HepG2 (cell line): ENCODE measurements around the gene HYCC2. TPM values are rescaled to one million over a fixed set of nuclear protein-coding genes. Genes with fewer than 3 reads are reported as not detected.

ENCODE experiments used
- DMAP1 ChIP-seq: IDR thresholded peaks from 2 replicates; pipeline ENCODE4 v1.6.1; 2016
- FOXC1 ChIP-seq: sonication (generic); formaldehyde crosslinking; IDR thresholded peaks from 2 replicates; pipeline ENCODE4 v1.8.0; 2022; ENCODE audit warnings: mild to moderate bottlenecking, missing genetic modification reagents, borderline replicate concordance
- GPN1 ChIP-seq: sonication (generic); formaldehyde crosslinking; IDR thresholded peaks from 2 replicates; pipeline ENCODE4 v1.5.1; 2020; ENCODE audit warnings: missing genetic modification reagents, borderline replicate concordance
- KDM5A ChIP-seq: fragments of 200-600 bp; sonication (generic); IDR thresholded peaks from 2 replicates; pipeline ENCODE4 v1.7.0; 2018; ENCODE audit warnings: antibody characterized with exemption, mild to moderate bottlenecking, low read length, borderline replicate concordance
- KLF16 ChIP-seq, 2 experiments: sonication (generic) in 1 of 2; formaldehyde crosslinking in 1 of 2; IDR thresholded peaks; 2 replicates each; pipeline versions ENCODE4 v1.6.1 to v1.8.0; 2016 to 2023; ENCODE audit warnings: missing genetic modification reagents in 2 of 2, missing compliant biosample characterization in 1 of 2
- KLF6 ChIP-seq: IDR thresholded peaks from 2 replicates; pipeline ENCODE4 v1.8.0; 2016; ENCODE audit warnings: missing biosample characterization, missing genetic modification reagents
- NRL ChIP-seq: sonication (generic); formaldehyde crosslinking; IDR thresholded peaks from 2 replicates; pipeline ENCODE4 v1.5.0; 2020; ENCODE audit warnings: missing genetic modification reagents, mild to moderate bottlenecking, moderate library complexity, borderline replicate concordance
- ONECUT2 ChIP-seq: sonication (generic); formaldehyde crosslinking; IDR thresholded peaks from 2 replicates; pipeline ENCODE4 v1.4.0; 2020; ENCODE audit warnings: missing genetic modification reagents
- PAX8 ChIP-seq: sonication (generic); formaldehyde crosslinking; IDR thresholded peaks from 2 replicates; pipeline ENCODE4 v1.8.0; 2022; ENCODE audit warnings: mild to moderate bottlenecking, missing genetic modification reagents, borderline replicate concordance
- PHB2 ChIP-seq: fragments of 450-650 bp; IDR thresholded peaks from 2 replicates; pipeline ENCODE4 v1.6.1; 2018; ENCODE audit not compliant: partially characterized antibody
- PPARG ChIP-seq: conservative IDR thresholded peaks from 2 replicates; pipeline ENCODE4 v1.6.1; 2016; ENCODE audit warnings: missing biosample characterization, missing genetic modification reagents
- RAD21 ChIP-seq: fragments of 450-650 bp; formaldehyde crosslinking; IDR thresholded peaks from 2 replicates; pipeline ENCODE4 v1.5.0; 2020; ENCODE audit warnings: mild to moderate bottlenecking
- SATB2 ChIP-seq: sonication (generic); formaldehyde crosslinking; IDR thresholded peaks from 2 replicates; pipeline ENCODE4 v1.5.0; 2020; ENCODE audit warnings: missing genetic modification reagents
- ZBED4 ChIP-seq: sonication (generic); formaldehyde crosslinking; IDR thresholded peaks from 2 replicates; pipeline ENCODE4 v1.4.0; 2020; ENCODE audit warnings: missing genetic modification reagents, borderline replicate concordance
- ZBTB25 ChIP-seq: IDR thresholded peaks from 2 replicates; pipeline ENCODE4 v1.6.1; 2018; ENCODE audit warnings: missing genetic modification reagents
- ZKSCAN8 ChIP-seq: IDR thresholded peaks from 2 replicates; pipeline ENCODE4 v1.6.1; 2016; ENCODE audit warnings: borderline replicate concordance, missing genetic modification reagents, missing compliant biosample characterization
- ZNF143 ChIP-seq: sonication (generic); formaldehyde crosslinking; IDR thresholded peaks from 2 replicates; pipeline ENCODE4 v1.4.0; 2020; ENCODE audit warnings: missing genetic modification reagents
- ZNF558 ChIP-seq: sonication (generic); formaldehyde crosslinking; IDR thresholded peaks from 2 replicates; pipeline ENCODE4 v1.9.0; 2022; ENCODE audit warnings: mild to moderate bottlenecking, missing genetic modification reagents, borderline replicate concordance
- ZNF652 ChIP-seq: IDR thresholded peaks from 2 replicates; pipeline ENCODE4 v1.6.1; 2016; ENCODE audit warnings: low read depth, borderline replicate concordance
- ZNF687 ChIP-seq: sonication (generic); formaldehyde crosslinking; IDR thresholded peaks from 2 replicates; pipeline ENCODE4 v1.5.1; 2020; ENCODE audit warnings: mild to moderate bottlenecking, missing genetic modification reagents, moderate library complexity
- ZNF773 ChIP-seq: sonication (generic); formaldehyde crosslinking; IDR thresholded peaks from 2 replicates; pipeline ENCODE4 v1.4.0; 2020; ENCODE audit warnings: missing genetic modification reagents, borderline replicate concordance
- ZSCAN9 ChIP-seq: IDR thresholded peaks from 2 replicates; pipeline ENCODE4 v1.6.1; 2016; ENCODE audit warnings: borderline replicate concordance
- polyA plus RNA-seq, 8 experiments: library from polyadenylated mRNA; depleted of rRNA in 3 of 8; stranded (reverse) in 7 of 8; unstranded in 1 of 8; fragments of >200 nt; fragmentation: Illumina TruSeq in 4 of 8; extraction: Trizol in 4 of 8; gene quantifications; 2 replicates each; pipeline versions ENCODE4 v1.2.1 to v1.2.3, GENCODE V29; 2011 to 2016; ENCODE audit warnings: low read depth in 4 of 8, missing spikeins in 1 of 8, mixed read lengths in 1 of 8; ENCODE audit not compliant: insufficient read depth in 1 of 8
- total RNA-seq, 5 experiments: library from RNA; depleted of rRNA; stranded (reverse); fragments of >200 nt; fragmentation: Illumina TruSeq; extraction: Trizol; gene quantifications; 2 replicates each; pipeline ENCODE4 v1.2.3, GENCODE V29; 2016; ENCODE audit warnings: low read depth in 1 of 5

The HYCC2 gene
- total and polyA plus RNA-seq, 2 of the 13 experiments (the other 11 are each of a cell fraction or from before 2014, with no cell fraction given) = 4.7 to 13.9 TPM

GRCh38 chr2:201116959-201117734 is 45.7 kb upstream of the HYCC2 start (continued):
- TF ChIP-seq ZBTB25 (CRISPR knock-in tag) = 0 out of 2 replicates have a peak, but pooled peaks have one; percentile 9
- no peak for TF ChIP-seq PAX8 (CRISPR knock-in tag)
- TF ChIP-seq ZKSCAN8 (CRISPR knock-in tag) = no peak
- no peak for TF ChIP-seq RAD21 (CRISPR knock-in tag)
- TF ChIP-seq ZNF143 (CRISPR knock-in tag) = peak; percentile 41; the same call in 1 of the 2 replicates
- 0 out of 4 replicates have a peak, but pooled peaks of 1 of the 2 experiments have one; percentile 24 for TF ChIP-seq KLF16 (CRISPR knock-in tag; IDR thresholded peaks at IDR 0.05)
- 0 out of 2 replicates have a peak, but pooled peaks have one; percentile 21 for TF ChIP-seq KDM5A
- TF ChIP-seq ZNF558 (CRISPR knock-in tag) = no peak
- no peak for TF ChIP-seq NRL
- no peak for TF ChIP-seq ZBED4 (CRISPR knock-in tag)
- no peak for TF ChIP-seq ONECUT2 (CRISPR knock-in tag)
- TF ChIP-seq ZNF652 = no peak; the same call in 1 of the 2 replicates
- no peak for TF ChIP-seq SATB2 (CRISPR knock-in tag)
- TF ChIP-seq PPARG (CRISPR knock-in tag) = no peak; the same call in 1 of the 2 replicates
- TF ChIP-seq GPN1 (CRISPR knock-in tag) = no peak
- no peak for TF ChIP-seq PHB2
- TF ChIP-seq ZSCAN9 (CRISPR knock-in tag) = no peak
- TF ChIP-seq ZNF773 (CRISPR knock-in tag) = no peak
- TF ChIP-seq DMAP1 = peak; percentile 77
- no peak for TF ChIP-seq ZNF687 (CRISPR knock-in tag)
- no peak for TF ChIP-seq FOXC1 (CRISPR knock-in tag)
- no peak for TF ChIP-seq KLF6 (CRISPR knock-in tag)
